CD14-positive monocyte (primary cell): ENCODE data around the gene CCL18. TPM values are rescaled to one million over a fixed set of nuclear protein-coding genes. Genes with fewer than 3 reads are reported as not detected.
"Not testable (repeated sequence)": the region's sequence is repeated elsewhere in the genome, so short reads cannot be mapped to it uniquely, and the experiment has no call there.

ENCODE experiments used
- DNase-seq, 3 donors: peaks; one replicate each; pipeline ENCODE4 v3.0.0-alpha.2; 2011 to 2022
- H2AFZ ChIP-seq: 2 replicates; pipeline ENCODE4 v1.6.0; 2012; ENCODE audit warnings: mild to moderate bottlenecking, low read depth, low read length, inconsistent platforms; ENCODE audit not compliant: insufficient read depth, poor library complexity, severe bottlenecking
- H3K27ac ChIP-seq, 2 donors: 1 replicate in 1 of 2; 2 replicates in 1 of 2; pipeline ENCODE4 v1.5.1; 2012 to 2013; ENCODE audit warnings: low read length in 2 of 2, control low read depth in 1 of 2, inconsistent platforms in 1 of 2, low read depth in 1 of 2, mild to moderate bottlenecking in 1 of 2
- H3K27me3 ChIP-seq, 2 donors: one replicate each; pipeline versions ENCODE4 v1.6.0 to v1.6.1; 2011 to 2013; ENCODE audit warnings: low read length in 2 of 2; ENCODE audit not compliant: control insufficient read depth in 2 of 2, insufficient read depth in 2 of 2
- H3K36me3 ChIP-seq, 2 donors: replicated peaks in 1 of 2; 1 replicate in 1 of 2; 2 replicates in 1 of 2; pipeline versions ENCODE4 v1.5.1 to v1.6.1; 2012 to 2013; ENCODE audit warnings: low read length in 2 of 2, control low read depth in 1 of 2, inconsistent platforms in 1 of 2, mild to moderate bottlenecking in 1 of 2; ENCODE audit not compliant: insufficient read depth in 2 of 2, control insufficient read depth in 1 of 2
- H3K4me1 ChIP-seq, 2 donors: 1 replicate in 1 of 2; 2 replicates in 1 of 2; pipeline versions ENCODE4 v1.5.1 to v1.6.1; 2012 to 2013; ENCODE audit warnings: low read length in 2 of 2, control low read depth in 1 of 2, inconsistent platforms in 1 of 2, mild to moderate bottlenecking in 1 of 2, moderate library complexity in 1 of 2; ENCODE audit not compliant: insufficient read depth in 2 of 2, control insufficient read depth in 1 of 2
- H3K4me2 ChIP-seq: replicated peaks from 2 replicates; pipeline ENCODE3; 2012; ENCODE audit warnings: low read length, moderate library complexity, mild to moderate bottlenecking; ENCODE audit not compliant: poor library complexity, severe bottlenecking; ENCODE audit errors: extremely low read depth
- H3K4me3 ChIP-seq, 3 experiments: fragments of 200-600 bp in 1 of 3; sonication (generic) in 1 of 3; replicated peaks in 1 of 3; 1 replicate in 2 of 3; 2 replicates in 1 of 3; pipeline ENCODE4 v1.5.1; 2011 to 2013; ENCODE audit warnings: low read length in 3 of 3, mild to moderate bottlenecking in 3 of 3, control low read depth in 2 of 3, low read depth in 2 of 3, inconsistent platforms in 1 of 3, moderate library complexity in 1 of 3
- H3K79me2 ChIP-seq: 2 replicates; pipeline ENCODE4 v1.6.0; 2012; ENCODE audit warnings: mild to moderate bottlenecking, control low read depth, inconsistent platforms, low read length, moderate library complexity; ENCODE audit not compliant: insufficient read depth
- H3K9ac ChIP-seq: 2 replicates; pipeline ENCODE4 v1.6.0; 2017; ENCODE audit warnings: low read length, mild to moderate bottlenecking; ENCODE audit not compliant: insufficient read depth, poor library complexity, severe bottlenecking
- H3K9me3 ChIP-seq, 2 donors: replicated peaks in 1 of 2; 1 replicate in 1 of 2; 2 replicates in 1 of 2; pipeline versions ENCODE4 v1.5.1 to v1.6.1; 2012 to 2013; ENCODE audit warnings: low read length in 2 of 2, control low read depth in 1 of 2; ENCODE audit not compliant: control insufficient read depth in 1 of 2, insufficient read depth in 1 of 2
- H4K20me1 ChIP-seq: 2 replicates; pipeline ENCODE4 v1.6.0; 2012; ENCODE audit warnings: mild to moderate bottlenecking, low read length, control low read depth, moderate library complexity; ENCODE audit not compliant: insufficient read depth
- H3K27ac Mint-ChIP-seq, 7 donors: one replicate each; pipeline ENCODE4 v1.8.0; 2020; ENCODE audit warnings: mild to moderate bottlenecking in 7 of 7, mixed read lengths in 7 of 7, moderate library complexity in 6 of 7, inconsistent platforms in 2 of 7
- H3K27me3 Mint-ChIP-seq, 3 donors: one replicate each; pipeline ENCODE4 v1.8.0; 2021 to 2022; ENCODE audit warnings: low read depth in 3 of 3, mild to moderate bottlenecking in 3 of 3, mixed read lengths in 3 of 3, moderate library complexity in 3 of 3, inconsistent platforms in 1 of 3
- H3K36me3 Mint-ChIP-seq, 2 donors: one replicate each; pipeline ENCODE4 v1.8.0; 2020; ENCODE audit warnings: mixed read lengths in 2 of 2, inconsistent platforms in 1 of 2, mild to moderate bottlenecking in 1 of 2
- H3K4me1 Mint-ChIP-seq: one replicate; pipeline ENCODE4 v1.8.0; 2020; ENCODE audit warnings: mild to moderate bottlenecking, mixed read lengths
- H3K4me3 Mint-ChIP-seq, 2 donors: one replicate each; pipeline ENCODE4 v1.8.0; 2020; ENCODE audit warnings: mild to moderate bottlenecking in 2 of 2, mixed read lengths in 2 of 2, moderate library complexity in 1 of 2
- H3K9me3 Mint-ChIP-seq, 7 donors: one replicate each; pipeline ENCODE4 v1.8.0; 2020 to 2022; ENCODE audit warnings: mixed read lengths in 7 of 7, mild to moderate bottlenecking in 6 of 7, moderate library complexity in 6 of 7, inconsistent platforms in 2 of 7
- WGBS: methylation state at CpG from one replicate; pipeline ENCODE4 v1.1.5; 2013; ENCODE audit warnings: missing lambda C conversion rate; ENCODE audit not compliant: insufficient coverage; 5-methylcytosine and 5-hydroxymethylcytosine counted together
- intact Hi-C, 2 donors: fragments of 100-400 bp; cut with micrococcal nuclease; formaldehyde crosslinking; loops; one replicate each; pipeline versions ENCODE4 v1.15.0 to v1.15.1; 2023
- polyA plus RNA-seq, 3 donors: library from polyadenylated mRNA; depleted of rRNA in 1 of 3; unstranded in 2 of 3; stranded (reverse) in 1 of 3; fragments of 300-500 nt in 2 of 3; fragments of >200 nt in 1 of 3; fragmentation: Illumina TruSeq in 2 of 3; gene quantifications; 1 replicate in 2 of 3; 2 replicates in 1 of 3; pipeline ENCODE4 v1.2.3, GENCODE V29; 2012 to 2021

The CCL18 gene
- polyA plus RNA-seq, 3 donors, result not detected

DNA sequence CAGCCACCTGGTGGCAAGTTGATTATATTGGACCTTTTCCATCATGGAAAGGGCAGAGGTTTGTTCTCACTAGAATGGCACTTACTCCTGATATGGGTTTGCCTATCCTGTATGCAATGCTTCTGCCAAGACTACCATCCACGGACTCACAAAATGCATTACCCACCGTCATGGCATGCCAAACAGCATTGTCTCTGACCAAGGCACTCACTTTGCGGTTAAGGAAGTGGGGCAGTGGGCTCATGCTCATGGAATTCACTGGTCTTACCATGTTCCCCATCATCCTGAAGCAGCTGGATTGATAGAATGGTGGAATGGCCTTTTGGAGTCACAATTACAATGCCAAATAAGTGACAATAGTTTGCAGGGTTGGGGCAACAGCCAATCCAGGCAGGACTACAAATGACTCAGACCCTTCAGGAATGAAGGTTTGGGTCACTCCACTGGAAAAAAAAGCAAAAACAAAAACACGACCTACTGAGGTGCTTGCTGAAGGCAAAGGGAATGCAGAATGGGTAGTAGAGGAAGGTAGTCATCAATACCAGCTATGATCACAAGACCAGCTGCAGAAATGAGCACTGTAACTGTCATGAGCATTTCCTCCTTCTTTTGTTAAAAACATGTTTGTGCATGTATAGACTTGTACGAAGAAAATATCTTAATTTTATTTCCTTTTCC is 51.0 kb downstream of the CCL18 start:
- H3K4me1 ChIP-seq, H3K79me2 ChIP-seq, H4K20me1 ChIP-seq, H3K36me3 ChIP-seq, H3K9ac ChIP-seq, H3K27me3 ChIP-seq, H3K4me3 ChIP-seq, H3K36me3 Mint-ChIP-seq, intact Hi-C loops, H3K4me2 ChIP-seq, H3K27ac Mint-ChIP-seq, H3K9me3 ChIP-seq, H3K4me3 Mint-ChIP-seq, H3K4me1 Mint-ChIP-seq, H2AFZ ChIP-seq, H3K27me3 Mint-ChIP-seq, DNase-seq, H3K27ac ChIP-seq: not testable (repeated sequence)
- WGBS, result 90% methylated on average over 2 of the region's 5 CpGs
- peaks cover 5 to 13% (median 10%) of the 10 kb centered on the region in 7 donors for H3K9me3 Mint-ChIP-seq

DNA sequence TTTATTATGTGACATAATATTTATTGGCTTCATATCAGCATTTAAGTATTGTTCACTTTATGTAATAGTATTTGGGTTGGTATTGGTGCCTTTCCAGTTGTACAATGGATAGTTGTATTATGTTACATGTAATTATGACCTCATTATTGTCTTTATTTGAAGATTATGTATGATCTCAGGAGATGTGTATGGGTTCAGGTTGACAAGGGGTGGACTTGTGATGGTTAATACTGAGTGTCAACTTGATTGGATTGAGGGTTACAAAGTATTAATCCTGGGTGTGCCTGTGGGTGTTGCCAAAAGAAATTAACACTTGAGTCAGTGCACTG is 51.5 kb downstream of the CCL18 start:
- H3K4me3 ChIP-seq, H3K27ac ChIP-seq, H3K4me2 ChIP-seq, H3K27ac Mint-ChIP-seq, H4K20me1 ChIP-seq, H2AFZ ChIP-seq, H3K36me3 Mint-ChIP-seq, H3K79me2 ChIP-seq, DNase-seq, H3K36me3 ChIP-seq, H3K27me3 ChIP-seq, intact Hi-C loops, H3K4me1 ChIP-seq, H3K4me1 Mint-ChIP-seq, H3K9ac ChIP-seq, H3K9me3 ChIP-seq, H3K27me3 Mint-ChIP-seq, H3K4me3 Mint-ChIP-seq: not testable (repeated sequence)
- H3K9me3 Mint-ChIP-seq, result peaks cover 5 to 13% (median 10%) of the 10 kb centered on the region in 7 donors
